ENCODE data around the gene SLC31A2.

The SLC31A2 gene

DNA sequence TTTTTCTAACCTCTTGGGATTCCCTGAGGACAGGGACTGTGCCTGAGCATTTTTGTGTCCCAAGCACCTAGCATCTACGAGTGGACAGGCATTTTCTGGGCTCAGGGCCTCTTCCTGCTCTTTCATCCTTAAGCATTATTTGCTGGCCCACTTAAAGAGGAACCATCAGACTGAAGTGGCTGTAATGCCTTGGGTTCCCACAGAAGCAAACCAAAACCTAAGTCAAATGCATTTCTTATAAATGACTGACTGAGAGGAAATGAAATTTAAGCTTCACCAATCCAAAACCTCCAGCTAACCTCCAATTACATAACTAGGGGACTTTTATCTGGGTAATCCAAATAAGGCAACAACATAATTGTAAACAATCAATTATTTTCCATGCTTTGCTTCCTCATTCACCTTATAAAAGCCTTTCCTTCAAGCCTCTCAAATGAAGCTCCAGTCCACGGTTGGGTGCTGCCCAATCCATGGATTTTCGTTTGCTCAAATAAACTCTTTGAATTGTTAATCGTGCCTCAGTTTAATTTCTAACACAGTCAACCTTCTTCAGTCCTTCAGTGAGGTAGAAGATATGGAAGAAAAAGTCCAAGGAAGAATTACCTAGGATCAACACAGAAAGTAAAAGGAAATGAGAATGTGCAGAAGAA lies 25.3 kb upstream of the SLC31A2 start:
- H3K4me1 ChIP-seq (ENCODE audit: control insufficient read depth, insufficient read depth, low read length) = no peaks in the 10 kb centered on the region
- no peak for TF ChIP-seq HOXC10 (CRISPR knock-in tag; IDR thresholded peaks at IDR 0.05)
- peak; percentile 90 for TF ChIP-seq ZNF549 (tag by site-specific recombination; IDR thresholded peaks at IDR 0.05)
- H3K36me3 ChIP-seq (ENCODE audit: control insufficient read depth in 2 of 2, insufficient read depth in 1 of 2, low read length in 2 of 2) = no peaks in the 10 kb centered on the region
- H3K9me3 ChIP-seq (ENCODE audit: control insufficient read depth, insufficient read depth, low read depth, low read length) = no peaks in the 10 kb centered on the region
- H3K4me3 ChIP-seq (ENCODE audit: low read depth, low read length) = no peak overlapping the region
- ChIA-PET POLR2A (no interaction called here), CTCF (interaction anchor here (1.1 to 1.2 kb wide), 2 partner anchors 13 to 199 kb away, joined by 3 to 5 read pairs; no protein-coding TSS in a partner anchor)
- no peak overlapping the region for H3K27ac ChIP-seq (ENCODE audit: extremely low read depth, low read depth, low read length)

DNA sequence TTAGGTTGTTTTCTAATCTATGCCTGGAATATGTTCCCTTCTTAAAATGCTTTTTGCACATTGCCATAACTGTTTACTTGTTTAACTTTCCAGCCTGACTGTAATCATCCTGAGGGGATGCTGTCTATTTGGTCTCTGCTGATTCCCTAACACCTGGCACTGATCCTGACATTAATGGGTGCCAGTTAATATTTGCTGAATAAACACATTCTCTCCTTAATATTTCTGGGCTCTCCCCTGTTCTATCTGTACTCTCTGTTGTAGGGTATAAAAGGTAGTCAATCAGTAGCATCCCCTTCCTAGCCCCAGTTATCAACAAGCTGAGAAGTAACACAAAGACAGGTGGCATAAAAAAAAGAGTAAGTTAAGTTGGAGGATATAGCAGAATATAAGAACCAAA lies 21.3 kb upstream of the SLC31A2 start:
- H3K4me3 ChIP-seq (ENCODE audit: low read depth, low read length) = no peak overlapping the region
- CTCF ChIA-PET = interaction anchor here (0.8 kb wide), 1 partner anchor 17 kb away, joined by 4 read pairs; no protein-coding TSS in a partner anchor
- POLR2A ChIA-PET = no interaction called here
- TF ChIP-seq ZNF501 (tag by site-specific recombination; IDR thresholded peaks at IDR 0.05) (no peak), ZNF324 (tag by site-specific recombination; IDR thresholded peaks at IDR 0.05) (no peak), ZNF544 (tag by site-specific recombination; IDR thresholded peaks at IDR 0.05) (no peak), ZNF335 (tag by site-specific recombination; conservative IDR thresholded peaks at IDR 0.05) (no peak), ZNF473 (tag by site-specific recombination; IDR thresholded peaks at IDR 0.05) (no peak)
- no peak overlapping the region for H3K27ac ChIP-seq (ENCODE audit: extremely low read depth, low read depth, low read length)
- H3K9me3 ChIP-seq (ENCODE audit: control insufficient read depth, insufficient read depth, low read depth, low read length) = no peaks in the 10 kb centered on the region
- H3K36me3 ChIP-seq (ENCODE audit: control insufficient read depth in 2 of 2, insufficient read depth in 1 of 2, low read length in 2 of 2) = no peaks in the 10 kb centered on the region
- H3K4me1 ChIP-seq (ENCODE audit: control insufficient read depth, insufficient read depth, low read length) = no peaks in the 10 kb centered on the region

DNA sequence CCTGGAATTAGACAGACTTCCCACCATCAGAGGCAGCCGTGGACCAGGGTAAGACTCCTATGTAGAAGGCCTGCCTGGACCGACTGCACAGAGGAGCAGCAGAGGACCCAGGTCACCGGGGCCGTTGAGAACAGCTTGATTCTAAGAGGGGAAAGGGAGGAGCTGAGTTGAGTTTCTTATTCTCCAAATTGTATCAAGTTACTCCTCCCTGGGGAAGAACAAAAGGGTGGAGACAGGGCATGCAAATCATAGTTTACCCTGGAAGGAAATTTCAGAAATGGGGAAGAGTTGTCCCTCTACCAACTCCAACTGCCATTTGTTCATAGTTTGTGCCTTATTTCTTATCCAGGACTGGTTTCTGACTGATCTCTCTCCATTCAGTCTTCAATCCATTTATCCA lies 20.9 kb upstream of the SLC31A2 start:
- no peaks in the 10 kb centered on the region for H3K4me1 ChIP-seq (ENCODE audit: control insufficient read depth, insufficient read depth, low read length)
- no peaks in the 10 kb centered on the region for H3K36me3 ChIP-seq (ENCODE audit: control insufficient read depth in 2 of 2, insufficient read depth in 1 of 2, low read length in 2 of 2)
- H3K4me3 ChIP-seq (ENCODE audit: low read depth, low read length) = no peak overlapping the region
- TF ChIP-seq, protein P1, sequence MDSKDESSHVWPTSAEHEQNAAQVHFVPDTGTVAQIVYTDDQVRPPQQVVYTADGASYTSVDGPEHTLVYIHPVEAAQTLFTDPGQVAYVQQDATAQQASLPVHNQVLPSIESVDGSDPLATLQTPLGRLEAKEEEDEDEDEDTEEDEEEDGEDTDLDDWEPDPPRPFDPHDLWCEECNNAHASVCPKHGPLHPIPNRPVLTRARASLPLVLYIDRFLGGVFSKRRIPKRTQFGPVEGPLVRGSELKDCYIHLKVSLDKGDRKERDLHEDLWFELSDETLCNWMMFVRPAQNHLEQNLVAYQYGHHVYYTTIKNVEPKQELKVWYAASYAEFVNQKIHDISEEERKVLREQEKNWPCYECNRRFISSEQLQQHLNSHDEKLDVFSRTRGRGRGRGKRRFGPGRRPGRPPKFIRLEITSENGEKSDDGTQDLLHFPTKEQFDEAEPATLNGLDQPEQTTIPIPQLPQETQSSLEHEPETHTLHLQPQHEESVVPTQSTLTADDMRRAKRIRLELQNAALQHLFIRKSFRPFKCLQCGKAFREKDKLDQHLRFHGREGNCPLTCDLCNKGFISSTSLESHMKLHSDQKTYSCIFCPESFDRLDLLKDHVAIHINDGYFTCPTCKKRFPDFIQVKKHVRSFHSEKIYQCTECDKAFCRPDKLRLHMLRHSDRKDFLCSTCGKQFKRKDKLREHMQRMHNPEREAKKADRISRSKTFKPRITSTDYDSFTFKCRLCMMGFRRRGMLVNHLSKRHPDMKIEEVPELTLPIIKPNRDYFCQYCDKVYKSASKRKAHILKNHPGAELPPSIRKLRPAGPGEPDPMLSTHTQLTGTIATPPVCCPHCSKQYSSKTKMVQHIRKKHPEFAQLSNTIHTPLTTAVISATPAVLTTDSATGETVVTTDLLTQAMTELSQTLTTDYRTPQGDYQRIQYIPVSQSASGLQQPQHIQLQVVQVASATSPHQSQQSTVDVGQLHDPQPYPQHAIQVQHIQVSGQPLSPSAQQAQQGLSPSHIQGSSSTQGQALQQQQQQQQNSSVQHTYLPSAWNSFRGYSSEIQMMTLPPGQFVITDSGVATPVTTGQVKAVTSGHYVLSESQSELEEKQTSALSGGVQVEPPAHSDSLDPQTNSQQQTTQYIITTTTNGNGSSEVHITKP (tag by site-specific recombination; IDR thresholded peaks at IDR 0.05) = no peak
- no peak for TF ChIP-seq TCF7L2 (IDR thresholded peaks at IDR 0.05; ENCODE audit: borderline replicate concordance, low read depth, low read length)
- TF ChIP-seq, protein P2, sequence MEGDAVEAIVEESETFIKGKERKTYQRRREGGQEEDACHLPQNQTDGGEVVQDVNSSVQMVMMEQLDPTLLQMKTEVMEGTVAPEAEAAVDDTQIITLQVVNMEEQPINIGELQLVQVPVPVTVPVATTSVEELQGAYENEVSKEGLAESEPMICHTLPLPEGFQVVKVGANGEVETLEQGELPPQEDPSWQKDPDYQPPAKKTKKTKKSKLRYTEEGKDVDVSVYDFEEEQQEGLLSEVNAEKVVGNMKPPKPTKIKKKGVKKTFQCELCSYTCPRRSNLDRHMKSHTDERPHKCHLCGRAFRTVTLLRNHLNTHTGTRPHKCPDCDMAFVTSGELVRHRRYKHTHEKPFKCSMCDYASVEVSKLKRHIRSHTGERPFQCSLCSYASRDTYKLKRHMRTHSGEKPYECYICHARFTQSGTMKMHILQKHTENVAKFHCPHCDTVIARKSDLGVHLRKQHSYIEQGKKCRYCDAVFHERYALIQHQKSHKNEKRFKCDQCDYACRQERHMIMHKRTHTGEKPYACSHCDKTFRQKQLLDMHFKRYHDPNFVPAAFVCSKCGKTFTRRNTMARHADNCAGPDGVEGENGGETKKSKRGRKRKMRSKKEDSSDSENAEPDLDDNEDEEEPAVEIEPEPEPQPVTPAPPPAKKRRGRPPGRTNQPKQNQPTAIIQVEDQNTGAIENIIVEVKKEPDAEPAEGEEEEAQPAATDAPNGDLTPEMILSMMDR (tag by site-specific recombination; IDR thresholded peaks at IDR 0.05) = no peak
- TF ChIP-seq ZNF544 (tag by site-specific recombination; IDR thresholded peaks at IDR 0.05) = no peak
- no peak for TF ChIP-seq ZNF426 (tag by site-specific recombination; IDR thresholded peaks at IDR 0.05)
- POLR2A ChIA-PET = no interaction called here
- CTCF ChIA-PET = interaction anchor here (0.8 kb wide), 1 partner anchor 18 kb away, joined by 4 read pairs; no protein-coding TSS in a partner anchor
- H3K27ac ChIP-seq (ENCODE audit: extremely low read depth, low read depth, low read length) = no peak overlapping the region
- H3K9me3 ChIP-seq (ENCODE audit: control insufficient read depth, insufficient read depth, low read depth, low read length) = no peaks in the 10 kb centered on the region

DNA sequence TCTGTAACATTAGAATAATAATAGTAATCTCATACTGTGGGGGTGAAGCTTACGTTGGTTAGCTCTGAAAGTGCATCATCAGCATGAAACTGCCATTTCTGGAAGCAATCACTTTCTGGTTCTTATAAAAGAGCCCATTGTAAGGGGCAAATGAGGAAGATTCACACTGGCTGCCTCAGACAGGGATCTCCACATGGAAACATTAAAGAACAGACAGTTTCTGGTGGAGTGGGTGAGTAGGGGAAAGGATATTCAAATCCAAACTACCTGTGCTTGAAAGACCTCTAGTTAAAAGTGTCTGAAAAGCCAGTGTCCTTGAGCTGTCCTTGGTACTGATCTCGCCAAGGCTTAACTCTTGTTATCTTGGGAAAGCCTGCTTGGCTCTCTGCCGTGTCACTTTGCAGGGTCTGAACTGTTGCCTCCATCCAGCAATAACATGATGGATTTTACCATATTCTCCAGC lies 19.1 kb upstream of the SLC31A2 start:
- CTCF ChIA-PET = interaction anchor here (1.2 kb wide), 1 partner anchor 209 kb away, joined by 4 read pairs; no protein-coding TSS in a partner anchor
- POLR2A ChIA-PET = no interaction called here
- no peak overlapping the region for H3K27ac ChIP-seq (ENCODE audit: extremely low read depth, low read depth, low read length)
- TF ChIP-seq ZNF324 (tag by site-specific recombination; IDR thresholded peaks at IDR 0.05) = no peak
- no peak for TF ChIP-seq MEIS1 (CRISPR knock-in tag; IDR thresholded peaks at IDR 0.05; ENCODE audit: borderline replicate concordance)
- no peak for TF ChIP-seq ZNF138 (tag by site-specific recombination; IDR thresholded peaks at IDR 0.05; ENCODE audit: borderline replicate concordance)
- no peak for TF ChIP-seq GLI2 (tag by site-specific recombination; IDR thresholded peaks at IDR 0.05; ENCODE audit: borderline replicate concordance, low read depth)
- TF ChIP-seq, protein P3, sequence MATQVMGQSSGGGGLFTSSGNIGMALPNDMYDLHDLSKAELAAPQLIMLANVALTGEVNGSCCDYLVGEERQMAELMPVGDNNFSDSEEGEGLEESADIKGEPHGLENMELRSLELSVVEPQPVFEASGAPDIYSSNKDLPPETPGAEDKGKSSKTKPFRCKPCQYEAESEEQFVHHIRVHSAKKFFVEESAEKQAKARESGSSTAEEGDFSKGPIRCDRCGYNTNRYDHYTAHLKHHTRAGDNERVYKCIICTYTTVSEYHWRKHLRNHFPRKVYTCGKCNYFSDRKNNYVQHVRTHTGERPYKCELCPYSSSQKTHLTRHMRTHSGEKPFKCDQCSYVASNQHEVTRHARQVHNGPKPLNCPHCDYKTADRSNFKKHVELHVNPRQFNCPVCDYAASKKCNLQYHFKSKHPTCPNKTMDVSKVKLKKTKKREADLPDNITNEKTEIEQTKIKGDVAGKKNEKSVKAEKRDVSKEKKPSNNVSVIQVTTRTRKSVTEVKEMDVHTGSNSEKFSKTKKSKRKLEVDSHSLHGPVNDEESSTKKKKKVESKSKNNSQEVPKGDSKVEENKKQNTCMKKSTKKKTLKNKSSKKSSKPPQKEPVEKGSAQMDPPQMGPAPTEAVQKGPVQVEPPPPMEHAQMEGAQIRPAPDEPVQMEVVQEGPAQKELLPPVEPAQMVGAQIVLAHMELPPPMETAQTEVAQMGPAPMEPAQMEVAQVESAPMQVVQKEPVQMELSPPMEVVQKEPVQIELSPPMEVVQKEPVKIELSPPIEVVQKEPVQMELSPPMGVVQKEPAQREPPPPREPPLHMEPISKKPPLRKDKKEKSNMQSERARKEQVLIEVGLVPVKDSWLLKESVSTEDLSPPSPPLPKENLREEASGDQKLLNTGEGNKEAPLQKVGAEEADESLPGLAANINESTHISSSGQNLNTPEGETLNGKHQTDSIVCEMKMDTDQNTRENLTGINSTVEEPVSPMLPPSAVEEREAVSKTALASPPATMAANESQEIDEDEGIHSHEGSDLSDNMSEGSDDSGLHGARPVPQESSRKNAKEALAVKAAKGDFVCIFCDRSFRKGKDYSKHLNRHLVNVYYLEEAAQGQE (tag by site-specific recombination; IDR thresholded peaks at IDR 0.05) = peak; percentile 95

More for the DNA sequence above, 19.1 kb upstream of the SLC31A2 start:
- Histone ChIP-seq H3K4me3 (ENCODE audit: low read depth, low read length) (no peak overlapping the region), H3K36me3 (ENCODE audit: control insufficient read depth in 2 of 2, insufficient read depth in 1 of 2, low read length in 2 of 2) (no peaks in the 10 kb centered on the region), H3K4me1 (ENCODE audit: control insufficient read depth, insufficient read depth, low read length) (no peaks in the 10 kb centered on the region), H3K9me3 (ENCODE audit: control insufficient read depth, insufficient read depth, low read depth, low read length) (no peaks in the 10 kb centered on the region)

All from HEK293 (cell line).